Right forelimb (tissue), 1 donor: Measurements from ENCODE around the gene SNTA1.
"Not testable (repeated sequence)": the region's sequence is repeated elsewhere in the genome, so short reads cannot be mapped to it uniquely, and the experiment has no call there.

Experiments
- DNase-seq: peaks from one replicate; pipeline ENCODE4 v3.0.0-alpha.2; 2018

The SNTA1 gene

GRCh38 chr20:33391722-33392415, 51.7 kb downstream of the SNTA1 start:
- no peak for DNase-seq

GRCh38 chr20:33389326-33389725, 54.2 kb downstream of the SNTA1 start:
- not testable (repeated sequence) for DNase-seq

- no peak for DNase-seq
These were observed 55.3 kb downstream of the SNTA1 start for GRCh38 chr20:33388268-33388667.

DNA sequence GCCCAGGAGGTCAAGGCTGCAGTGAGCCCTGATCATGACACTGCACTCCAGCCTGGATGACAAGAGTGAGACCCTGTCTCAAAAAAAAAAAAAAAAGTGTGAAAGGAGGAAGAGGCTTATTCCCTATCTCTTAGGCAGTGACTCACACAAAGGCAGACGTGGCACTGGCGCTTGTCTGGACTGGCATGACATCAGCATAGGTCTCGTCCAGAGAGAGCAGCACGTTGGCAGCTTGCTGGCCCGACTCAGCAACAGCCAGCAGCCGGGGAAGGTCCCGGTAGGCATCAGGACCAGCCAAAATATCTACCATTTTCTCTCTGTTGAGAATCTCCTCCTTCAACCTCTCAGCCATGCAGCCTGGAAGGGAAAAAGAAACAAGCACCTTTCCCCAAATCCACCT, 56.4 kb downstream of the SNTA1 start:
- no peak for DNase-seq

- DNase-seq, result no peak
These were observed 56.9 kb downstream of the SNTA1 start for GRCh38 chr20:33386673-33387072.

GRCh38 chr20:33377366-33377765, 66.2 kb downstream of the SNTA1 start:
- DNase-seq, result no peak

GRCh38 chr20:33373735-33374605, 69.6 kb downstream of the SNTA1 start:
- no peak for DNase-seq

DNA sequence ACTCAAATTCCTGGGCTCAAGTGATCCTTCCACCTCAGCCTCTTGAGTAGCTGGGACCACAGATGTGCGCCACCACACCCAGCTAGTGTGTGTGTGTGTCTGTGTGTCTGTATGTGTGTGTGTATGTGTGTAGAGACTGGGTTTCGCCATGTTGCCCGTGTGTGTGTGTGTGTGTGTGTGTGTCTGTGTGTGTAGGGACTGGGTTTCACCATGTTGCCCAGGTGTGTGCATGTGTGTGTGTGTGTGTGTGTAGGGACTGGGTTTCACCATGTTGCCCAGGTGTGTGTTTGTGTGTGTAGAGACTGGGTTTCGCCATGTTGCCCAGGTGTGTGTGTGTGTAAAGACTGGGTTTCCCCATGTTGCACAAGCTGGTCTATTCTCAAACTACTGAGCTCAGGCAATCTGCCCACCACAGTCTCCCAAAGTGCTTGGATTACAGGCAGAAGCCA, 70.5 kb downstream of the SNTA1 start:
- no peak for DNase-seq

DNA sequence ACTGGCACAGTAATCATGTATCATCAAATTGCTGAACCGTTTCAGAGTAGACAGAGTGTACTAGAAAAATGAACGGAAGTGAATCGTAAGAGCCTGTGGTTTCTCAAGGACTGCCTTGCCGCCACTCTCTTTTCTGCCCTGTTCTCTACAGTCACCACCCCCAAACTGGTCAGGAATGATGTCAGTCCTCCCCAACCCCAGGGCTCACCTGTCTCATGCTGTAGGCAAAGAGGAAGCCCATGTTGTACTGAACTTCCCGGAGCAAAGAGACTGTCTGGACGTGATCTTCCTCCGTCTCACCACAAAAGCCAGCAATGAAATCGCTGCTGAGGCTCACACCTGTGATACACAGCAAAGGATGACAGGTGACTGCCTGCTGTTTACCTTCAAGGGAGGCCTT, 73.3 kb downstream of the SNTA1 start:
- DNase-seq, result no peak

- no peak for DNase-seq
These were observed 80.7 kb downstream of the SNTA1 start for GRCh38 chr20:33362898-33363297.

- no peak for DNase-seq
These were observed 83.9 kb downstream of the SNTA1 start for GRCh38 chr20:33359399-33360261.
